HUDEP-2 (cell line): Measurements from ENCODE around the gene HIGD1C.
"Not testable (repeated sequence)": the region's sequence is repeated elsewhere in the genome, so short reads cannot be mapped to it uniquely, and the experiment has no call there.

Experiments used
- DNase-seq, 76 experiments: peaks; one replicate each; lab custom pipeline; 2025; ENCODE audit not compliant: unreplicated experiment in 76 of 76; lab: John Stamatoyannopoulos, UW

The HIGD1C gene

DNA sequence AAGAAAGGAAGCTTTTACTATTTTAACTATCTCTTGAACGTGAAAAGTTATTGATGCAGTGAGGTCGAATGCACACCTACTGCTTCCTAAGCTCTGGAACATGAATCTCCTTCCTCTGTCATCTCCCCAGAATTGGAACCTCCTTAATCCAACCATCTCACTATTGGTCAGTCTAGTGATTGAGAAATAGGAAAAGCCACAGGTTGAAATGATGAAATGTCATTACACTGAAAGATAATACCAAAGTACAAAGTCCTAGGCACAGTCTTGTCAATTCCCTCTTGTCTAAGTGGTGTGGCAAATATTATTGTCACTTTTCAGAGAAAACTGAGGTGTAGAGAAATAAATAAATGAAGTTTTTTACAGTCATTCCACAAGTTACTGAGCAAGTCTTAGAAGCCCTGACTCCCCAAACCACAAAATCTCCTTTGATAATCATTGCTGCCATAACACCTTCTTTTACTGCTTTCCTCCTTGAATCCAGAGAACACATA lies 19.5 kb upstream of the HIGD1C start:
- DNase-seq, result no peak

DNA sequence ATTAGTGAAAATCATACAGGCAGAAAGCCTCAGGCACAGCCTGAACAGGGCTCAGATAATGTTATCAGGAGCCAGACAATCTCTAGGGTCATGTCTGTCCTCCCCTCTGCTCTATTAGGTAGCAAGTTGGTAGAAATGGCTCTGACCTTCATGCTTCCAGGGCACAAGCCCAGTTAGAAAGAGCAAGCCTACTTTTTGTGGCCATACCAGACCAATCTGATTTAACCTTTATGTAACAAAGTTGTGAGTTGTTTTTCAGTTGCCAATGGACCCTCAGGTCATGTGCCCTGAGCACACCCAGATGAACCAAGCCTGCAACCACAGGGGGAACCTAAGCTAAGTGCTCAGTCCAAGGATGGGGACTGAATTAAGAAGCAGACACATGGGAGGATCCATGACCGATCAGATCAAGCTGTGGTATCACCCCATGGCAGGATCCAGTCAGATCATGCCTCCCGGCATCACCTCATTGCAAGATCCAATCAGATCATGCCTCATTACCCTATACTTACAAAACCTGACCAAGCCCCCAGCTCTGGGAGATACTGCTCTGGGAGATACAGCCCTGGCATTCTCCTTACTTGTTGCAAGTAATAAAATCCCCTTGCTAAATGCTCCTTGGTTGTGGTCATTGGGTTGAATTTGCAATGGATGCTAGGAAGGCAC lies 18.8 kb upstream of the HIGD1C start:
- DNase-seq, result peak in 71 of 76 experiments; percentile 8 to 85 (median 54)

DNA sequence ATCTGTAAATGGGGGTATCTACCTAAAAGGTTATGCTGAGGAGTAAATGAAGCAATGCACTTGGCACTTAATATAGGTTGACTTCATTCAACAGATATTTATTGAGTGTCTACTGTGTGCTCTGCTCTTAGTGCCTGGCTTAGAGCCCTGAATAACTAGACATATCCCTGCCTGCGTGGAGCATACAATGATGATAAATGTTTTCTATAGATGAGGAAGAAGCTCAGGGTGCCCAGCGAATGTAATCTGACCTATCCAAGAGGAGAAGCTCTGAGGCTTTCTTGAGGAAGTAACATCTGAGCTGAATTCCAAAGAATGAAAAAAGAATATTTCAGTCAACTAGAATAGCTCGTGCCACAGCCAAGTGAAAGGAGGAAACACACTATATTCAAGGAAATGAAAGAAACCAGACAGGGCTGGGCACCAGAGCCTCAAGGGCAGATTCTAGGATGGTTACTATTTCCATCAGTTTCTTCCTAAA lies 17.9 kb upstream of the HIGD1C start:
- no peak for DNase-seq

DNA sequence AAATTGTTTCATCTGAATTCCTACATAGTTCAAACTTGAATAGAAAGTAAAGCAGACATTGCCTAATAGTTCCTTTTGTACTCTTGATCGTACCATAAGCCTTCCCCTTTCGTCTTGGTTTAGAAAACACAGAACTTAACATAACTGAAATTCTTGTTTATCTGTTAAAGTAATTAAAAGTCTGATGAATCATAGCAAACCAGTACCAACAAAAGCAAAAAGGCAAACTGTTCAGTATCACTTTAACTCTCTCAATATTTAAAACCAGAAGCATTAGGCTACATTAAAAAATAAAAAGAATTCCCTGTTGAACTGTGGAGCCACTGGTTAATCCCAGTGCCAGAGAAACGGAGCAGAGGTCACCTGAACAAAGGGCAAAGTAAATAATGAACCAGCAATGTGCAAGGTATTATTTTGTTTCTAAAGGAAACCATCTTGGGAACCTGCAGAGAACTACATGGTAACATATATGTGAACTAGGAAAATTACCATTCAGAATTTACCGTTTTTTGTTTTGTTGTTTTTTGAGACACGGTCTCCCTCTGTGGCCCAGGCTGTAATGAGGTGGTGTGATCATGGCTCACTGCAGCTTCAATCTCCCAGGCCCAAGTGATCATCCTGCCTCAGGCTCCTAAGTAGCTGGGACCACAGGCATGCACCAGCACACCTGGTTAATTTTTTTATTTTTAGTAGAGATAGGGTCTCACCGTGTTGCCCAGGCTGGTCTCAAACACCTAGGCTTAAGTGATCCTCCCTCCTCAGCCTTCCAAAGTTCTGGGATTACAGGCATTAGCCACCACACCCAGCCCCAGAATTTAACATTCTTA lies 17.1 kb upstream of the HIGD1C start:
- no peak for DNase-seq

DNA sequence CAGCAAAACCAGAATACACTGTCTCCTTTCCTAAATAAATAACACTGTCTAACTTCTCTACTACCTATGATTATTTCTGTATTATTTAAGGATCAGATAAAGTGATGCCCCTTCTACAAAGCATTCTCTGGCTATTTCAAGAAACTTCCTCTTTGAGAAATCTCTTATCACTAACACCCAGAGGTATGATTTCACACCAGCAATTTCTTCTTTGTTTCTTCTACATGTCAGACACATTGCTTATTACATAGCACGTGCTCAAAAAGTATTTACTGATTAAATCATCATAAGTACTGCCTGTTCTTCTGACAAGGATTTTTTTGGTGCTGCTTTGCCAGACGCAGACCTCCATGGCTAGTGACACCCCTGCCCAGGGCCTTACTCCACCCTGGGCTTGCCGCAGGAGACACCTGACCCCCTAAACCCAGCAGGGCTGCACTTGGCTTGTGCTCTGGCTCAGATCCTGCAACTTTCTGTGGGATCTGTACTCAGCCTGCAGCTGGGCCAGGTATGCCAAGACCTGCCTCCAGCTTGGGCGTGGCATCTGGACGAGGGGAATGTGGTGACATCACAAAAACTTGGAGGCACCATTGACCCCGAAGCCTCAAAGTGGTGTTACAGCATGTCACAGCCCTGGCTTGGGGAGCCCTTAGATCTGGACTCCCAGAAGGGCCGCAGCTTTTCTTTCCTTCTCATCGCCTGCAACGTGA lies 15.4 kb upstream of the HIGD1C start:
- peak in 48 of 76 experiments; percentile 7 to 85 (median 34) for DNase-seq

DNA sequence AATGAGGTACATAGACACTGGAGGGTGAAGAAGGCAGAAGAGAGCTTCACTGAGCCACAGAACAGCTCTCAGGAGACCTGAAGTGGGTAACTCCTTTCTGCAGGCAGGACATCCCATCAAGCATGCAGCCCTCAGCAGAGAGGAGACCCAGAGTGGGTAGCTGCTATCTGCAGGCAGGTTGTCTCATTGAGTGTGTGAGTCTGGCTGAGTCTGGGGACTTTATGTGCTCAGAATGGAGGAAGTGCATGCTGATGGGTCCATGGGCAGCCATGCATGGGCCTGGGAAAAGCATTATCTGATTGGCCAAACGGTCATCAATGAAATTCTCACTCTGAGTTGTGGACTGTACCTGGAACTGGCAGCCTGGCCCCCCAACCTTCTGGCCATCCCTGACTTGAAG lies 14.7 kb upstream of the HIGD1C start:
- DNase-seq, result no peak

DNA sequence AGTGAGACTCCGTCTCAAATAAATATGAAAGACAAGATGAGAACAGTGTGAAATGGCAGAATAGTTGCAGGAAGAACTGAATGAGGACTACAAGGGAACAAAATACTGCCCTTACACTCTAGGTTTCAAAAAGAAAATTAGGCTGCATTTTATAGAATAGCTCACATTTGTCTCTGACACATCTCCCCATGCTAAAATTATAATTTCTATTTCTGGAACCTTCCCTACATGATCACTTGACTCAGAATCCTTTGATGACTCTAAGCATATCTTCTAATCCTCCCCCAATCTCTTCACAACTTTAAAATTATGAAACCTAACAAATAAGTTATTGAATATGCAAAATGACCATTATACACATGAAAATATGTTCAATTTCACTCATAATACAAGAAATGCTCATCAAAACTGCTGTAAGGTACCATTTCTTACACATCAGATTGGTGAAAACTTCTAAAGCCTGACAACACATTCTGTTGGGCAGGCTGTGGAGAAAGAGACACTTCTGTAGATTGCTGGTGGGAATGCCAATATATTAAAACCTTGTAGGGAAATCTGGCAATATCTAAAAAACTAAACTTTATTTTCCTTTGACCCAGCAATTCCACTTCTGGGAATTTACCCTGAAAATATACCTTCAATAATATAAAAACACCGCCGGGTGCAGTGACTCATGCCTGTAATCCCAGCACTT lies 4.3 kb upstream of the HIGD1C start:
- DNase-seq, result no peak

DNA sequence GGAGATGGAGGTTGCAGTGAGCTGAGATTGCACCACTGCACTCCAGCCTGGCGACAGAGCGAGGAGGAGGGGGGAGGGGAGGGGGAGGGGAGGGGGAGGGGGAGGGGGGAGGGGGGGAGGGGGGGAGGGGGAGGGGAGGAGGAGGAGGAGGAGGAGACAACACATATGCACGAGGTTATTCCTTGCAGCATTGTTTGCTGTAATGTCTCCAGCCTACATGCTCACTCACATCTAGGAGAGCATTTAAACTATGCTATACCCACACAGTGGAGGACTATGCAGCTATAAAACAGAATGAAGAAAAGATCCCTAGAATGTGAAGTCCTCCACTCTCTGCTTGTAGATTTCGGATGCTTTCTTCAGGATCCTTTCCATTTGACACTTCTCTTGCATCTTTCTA lies 3.5 kb upstream of the HIGD1C start:
- DNase-seq, result no peak

DNA sequence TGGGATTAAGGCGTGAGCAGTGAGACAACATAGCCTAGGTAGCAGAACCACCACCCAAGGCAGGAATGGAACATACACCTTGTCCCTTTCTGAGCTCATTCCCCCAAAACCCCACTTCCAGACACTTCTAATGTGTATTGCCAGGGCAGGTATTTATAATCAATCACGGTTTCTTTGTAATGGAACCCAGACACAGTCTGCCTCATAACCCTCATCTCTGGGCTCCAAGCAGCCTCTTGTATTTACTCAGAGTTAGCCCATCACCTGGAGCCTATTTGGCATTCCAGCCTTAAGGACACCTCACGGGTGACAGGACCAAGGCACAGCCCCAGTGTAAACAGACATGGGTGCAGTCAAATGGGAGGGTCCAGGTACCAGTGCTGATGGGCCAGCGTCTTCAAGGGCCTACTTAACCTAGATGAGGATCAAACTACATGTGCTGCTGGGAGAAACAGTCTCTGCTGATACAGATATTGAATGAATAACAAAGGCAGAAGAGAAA lies 2.5 kb upstream of the HIGD1C start:
- no peak for DNase-seq

DNA sequence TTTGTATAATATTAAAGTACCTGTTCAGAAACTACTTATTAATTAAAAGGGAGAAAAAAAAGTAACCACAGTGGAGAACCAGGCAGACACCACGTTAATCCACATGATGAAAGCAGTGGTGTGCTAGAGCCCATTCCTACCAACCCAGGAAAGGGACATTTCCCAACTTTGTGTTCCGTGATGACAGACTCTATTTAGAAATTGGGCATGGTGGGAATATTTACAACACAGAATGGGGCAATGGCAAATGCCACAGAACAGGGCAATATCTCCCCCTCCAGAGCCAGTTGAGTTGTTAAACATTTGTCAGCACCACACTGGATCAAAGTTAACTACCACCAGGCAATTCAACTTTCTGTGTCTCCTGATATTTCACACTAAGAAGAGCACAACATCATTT lies 1.2 kb upstream of the HIGD1C start:
- no peak for DNase-seq

DNA sequence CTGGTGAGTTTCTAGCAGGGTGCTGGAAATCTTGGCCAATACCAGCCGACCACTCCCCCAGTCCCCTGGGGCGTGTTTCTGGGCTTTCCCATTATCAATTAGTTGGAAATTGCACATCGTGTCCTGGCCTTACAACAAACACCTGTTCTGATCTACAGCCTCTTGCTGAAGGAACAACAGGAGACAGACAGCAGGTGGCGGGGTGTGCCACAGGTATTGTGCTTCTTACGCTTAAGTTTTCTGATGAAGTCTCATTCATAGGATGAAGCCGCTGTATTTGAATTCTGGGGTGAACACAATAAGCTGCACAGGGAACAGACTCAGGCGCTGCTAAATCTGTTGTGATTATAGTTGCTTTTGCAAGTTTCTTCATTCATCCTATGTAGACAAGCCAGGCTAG lies 703 bp downstream of the HIGD1C start:
- DNase-seq, result no peak

DNA sequence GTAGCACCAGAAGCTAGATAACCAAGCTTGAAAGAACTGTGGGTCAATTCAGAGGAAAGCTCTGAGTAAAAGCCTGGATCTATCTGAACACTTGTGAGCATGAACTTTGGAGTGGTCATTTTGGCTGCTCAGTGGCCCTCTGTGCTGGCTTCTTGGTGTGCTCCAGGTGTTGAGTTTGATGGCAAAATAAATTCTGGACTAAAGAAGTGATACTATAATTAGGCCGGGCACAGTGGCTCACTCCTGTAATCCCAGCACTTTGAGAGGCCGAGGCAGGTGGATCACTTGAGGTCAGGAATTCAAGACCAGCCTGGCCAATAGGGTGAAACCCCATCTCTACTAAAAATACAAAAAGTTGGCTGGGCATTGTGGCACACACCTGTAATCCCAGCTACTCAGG lies 2.4 kb downstream of the HIGD1C start:
- not testable (repeated sequence) for DNase-seq

DNA sequence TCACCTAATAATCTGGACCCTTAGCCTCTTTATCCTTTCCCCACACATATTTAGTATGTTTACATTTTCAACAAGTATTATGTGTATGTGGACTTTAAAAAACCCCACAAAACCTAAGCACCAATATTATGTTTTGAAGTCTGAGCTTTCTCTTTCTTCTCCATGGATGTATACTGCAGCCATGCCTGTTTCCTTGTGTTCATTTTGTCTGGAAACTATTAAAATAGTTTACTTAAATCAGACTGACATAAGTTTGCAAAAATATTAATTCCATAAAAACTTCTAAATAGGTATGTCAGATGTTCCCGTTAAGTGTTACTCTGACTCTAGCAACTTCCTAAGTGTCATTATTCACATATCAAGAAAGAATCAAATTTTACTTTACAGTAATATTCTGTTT lies 2.9 kb downstream of the HIGD1C start:
- DNase-seq, result no peak

DNA sequence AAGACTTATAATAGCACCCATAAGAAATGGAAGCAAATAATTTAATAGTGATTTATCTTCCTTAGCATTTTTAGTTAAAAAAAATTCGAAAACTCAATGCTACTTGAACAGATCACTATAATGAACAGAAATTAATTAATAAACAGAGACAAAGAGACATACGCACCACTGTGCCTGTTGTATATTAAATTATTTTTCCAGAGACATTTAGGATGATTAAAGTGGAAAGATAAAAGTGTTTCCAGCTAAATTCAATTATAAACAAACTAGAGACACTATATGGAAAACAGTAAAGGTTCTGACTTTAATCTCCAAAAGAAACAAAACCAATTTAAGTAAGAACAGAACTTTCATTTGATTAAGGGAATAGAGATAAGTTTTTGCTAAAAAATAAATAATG lies 3.4 kb downstream of the HIGD1C start:
- DNase-seq, result no peak

DNA sequence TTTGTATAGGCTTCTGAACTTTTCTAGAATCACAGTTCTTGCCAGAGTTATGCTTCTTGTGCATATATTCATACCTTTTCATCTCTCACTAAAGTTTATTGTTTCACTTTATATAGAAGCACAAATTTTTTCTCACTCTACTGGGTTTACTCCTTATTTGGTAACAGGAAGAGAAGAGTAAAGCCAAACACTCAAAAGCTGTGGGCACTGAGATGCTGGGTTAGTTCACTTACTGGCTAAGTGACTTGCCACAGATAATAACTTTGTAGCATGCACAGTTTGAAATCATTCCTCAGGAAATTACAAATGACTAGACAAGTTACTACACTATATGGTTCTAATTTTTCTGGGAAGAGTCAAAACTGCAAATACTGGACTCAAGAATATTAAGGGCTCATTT lies 7.8 kb downstream of the HIGD1C start:
- no peak for DNase-seq

DNA sequence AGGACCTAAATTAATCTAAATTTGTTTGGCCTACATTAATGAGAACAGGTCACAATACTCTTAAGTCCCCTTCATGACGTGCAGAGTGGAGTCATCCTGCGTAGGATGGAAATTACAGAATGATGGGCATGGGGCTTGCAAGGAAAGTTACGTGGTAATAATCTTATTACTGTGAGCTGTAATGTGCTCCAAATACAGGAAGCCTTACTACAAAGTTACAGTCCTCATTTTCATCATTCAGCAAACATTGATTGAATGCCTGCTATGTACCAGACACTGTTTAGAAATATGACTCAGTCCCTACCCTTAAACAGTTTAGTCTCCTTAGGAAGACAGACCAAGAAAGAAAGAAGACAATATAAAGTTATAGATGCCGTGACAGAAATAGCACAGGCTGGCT lies 9.4 kb downstream of the HIGD1C start:
- DNase-seq, result no peak

DNA sequence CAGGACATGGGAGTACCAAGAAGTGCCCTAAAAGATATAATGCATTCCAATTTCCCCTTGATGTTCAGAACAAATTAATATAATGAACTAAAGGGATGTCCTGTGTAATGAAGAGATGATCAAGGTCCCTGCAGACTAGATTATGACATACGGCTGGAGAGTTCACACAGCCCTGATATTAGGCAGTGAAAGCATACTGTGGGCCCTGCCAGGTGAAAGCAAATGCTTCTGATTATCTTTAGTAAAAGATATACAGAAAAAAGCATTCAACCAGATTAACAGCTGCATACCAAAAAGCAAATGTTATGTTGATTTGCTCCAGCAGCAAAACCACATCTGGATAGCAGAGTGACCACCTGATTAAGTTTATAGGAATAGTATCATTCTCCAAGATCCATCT lies 12.1 kb downstream of the HIGD1C start:
- no peak for DNase-seq

DNA sequence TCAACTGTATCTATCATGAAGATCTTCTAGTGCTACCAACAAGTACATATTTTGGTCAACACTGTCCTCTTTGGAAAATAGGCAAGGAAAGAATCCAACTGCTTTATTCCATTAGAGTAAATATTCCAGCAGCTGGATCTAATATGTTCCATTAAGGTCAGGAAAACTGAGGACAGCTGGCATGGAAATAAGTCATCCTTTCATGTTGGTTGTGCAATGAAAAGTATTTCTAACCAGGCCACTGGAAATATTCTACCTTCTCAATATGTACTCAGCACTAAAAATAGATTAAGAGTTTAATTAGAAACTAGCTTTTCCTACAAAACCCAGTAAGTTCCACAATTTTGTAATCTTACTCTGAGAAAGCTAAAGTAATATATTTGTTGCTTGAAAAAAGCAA lies 19.6 kb downstream of the HIGD1C start:
- DNase-seq, result no peak

DNA sequence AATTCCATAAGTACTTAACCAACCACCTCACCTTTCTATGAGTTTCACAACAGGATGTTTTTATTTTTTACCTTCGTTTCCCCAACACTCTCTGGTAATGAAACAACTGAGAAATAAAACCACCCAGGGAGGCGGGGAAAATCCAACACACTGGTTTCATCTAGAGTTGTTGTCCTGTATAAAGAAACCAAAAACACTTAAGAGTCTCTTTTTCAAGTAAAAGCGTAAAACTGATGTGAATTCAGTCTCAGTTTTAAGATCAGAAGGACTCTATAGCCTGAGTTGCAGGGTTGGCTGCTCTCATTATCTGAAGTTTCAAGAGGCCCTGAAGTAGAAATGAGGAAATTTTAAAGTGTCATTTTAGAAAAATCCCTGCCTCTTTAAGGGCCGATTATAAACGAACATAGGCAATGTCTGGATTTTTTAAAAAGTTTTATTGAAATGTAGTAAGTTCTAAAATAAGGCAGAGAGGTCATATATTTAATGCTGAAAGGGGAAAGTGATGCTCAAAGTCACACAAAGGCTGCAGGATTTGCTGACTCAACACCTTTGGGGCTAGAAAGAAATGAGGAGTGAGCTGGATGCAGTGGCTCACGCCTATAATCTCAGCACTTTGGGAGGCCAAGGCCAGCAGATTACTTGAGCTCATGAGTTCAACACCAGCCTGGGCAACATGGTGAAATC lies 27.2 kb downstream of the HIGD1C start:
- DNase-seq, result no peak

DNA sequence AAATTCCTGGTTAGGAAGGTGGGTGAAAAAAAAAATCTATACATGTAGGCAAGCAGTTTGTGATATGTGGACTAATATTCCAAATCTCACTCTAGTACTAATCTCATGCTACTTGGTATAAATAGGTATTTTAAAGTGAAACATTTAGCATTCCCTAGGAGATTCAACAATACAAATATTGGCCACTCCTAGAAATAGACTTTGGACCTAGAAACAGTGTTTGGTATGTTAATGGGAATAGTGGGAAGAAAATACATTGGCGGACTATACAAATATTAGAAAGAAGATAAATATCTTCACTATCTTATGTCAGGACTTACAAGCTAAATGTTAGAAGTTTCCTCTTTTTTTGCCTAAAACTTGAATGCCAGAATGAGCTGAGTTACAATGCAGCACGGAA lies 28.2 kb downstream of the HIGD1C start:
- DNase-seq, result no peak
